ENCODE measurements around the gene NLRP10. TPM values are rescaled to one million over a fixed set of nuclear protein-coding genes. Genes with fewer than 3 reads are reported as not detected.

Gene NLRP10
- total RNA-seq, 1 experiment from 2014 or later, result 0.20 TPM

GRCh38 chr11:8003187-8003586 lies 37.9 kb upstream of the NLRP10 start:
- no peak overlapping the region for H3K4me3 ChIP-seq (ENCODE audit: low read depth, low read length)
- no peaks in the 10 kb centered on the region; the same call in 1 of the 2 replicates for H3K36me3 ChIP-seq (ENCODE audit: control insufficient read depth, insufficient read depth, low read length)
- no TSS peak for BruUV-seq (replicated peaks)
- intact Hi-C loops (cut with micrococcal nuclease; ENCODE audit: unreplicated experiment), result loop anchor here (10.0 kb wide), 2 partner anchors 192 to 562 kb away; no protein-coding TSS in a partner anchor
- Mint-ChIP-seq H3K27me3 (ENCODE audit: insufficient read depth, unreplicated experiment) (no peaks in the 10 kb centered on the region), H3K36me3 (ENCODE audit: insufficient read depth, unreplicated experiment) (peaks cover 20% of the 10 kb centered on the region), H3K27ac (ENCODE audit: unreplicated experiment) (no peak overlapping the region), H3K4me3 (ENCODE audit: unreplicated experiment) (no peak overlapping the region), H3K9me3 (ENCODE audit: unreplicated experiment) (no peaks in the 10 kb centered on the region), H3K4me1 (ENCODE audit: low read depth, unreplicated experiment) (no peaks in the 10 kb centered on the region)
- CTCF ChIA-PET, result interaction anchor here (1.5 to 2.6 kb wide), 2 partner anchors 16 to 96 kb away, joined by 3 to 13 read pairs; partner anchors contain the start of gene EIF3F
- no peaks in the 10 kb centered on the region for H3K4me1 ChIP-seq
- H3K9me3 ChIP-seq, result no peaks in the 10 kb centered on the region; the same call in 1 of the 2 replicates
- H3K27me3 ChIP-seq (replicated peaks; ENCODE audit: control insufficient read depth, insufficient read depth, low read length), result no peaks in the 10 kb centered on the region
- no peak for TF ChIP-seq CTCF (IDR thresholded peaks at IDR 0.05; ENCODE audit: insufficient read depth in 1 of 2, low read depth in 1 of 2, low read length in 1 of 2, severe bottlenecking in 1 of 2, unreplicated experiment in 1 of 2)
- POLR2A ChIA-PET, result interaction anchor here (0.6 kb wide), 1 partner anchor 330 kb away, joined by 3 read pairs; the partner anchor contains the start of gene CYB5R2
- DNase-seq, result no peak

DNA sequence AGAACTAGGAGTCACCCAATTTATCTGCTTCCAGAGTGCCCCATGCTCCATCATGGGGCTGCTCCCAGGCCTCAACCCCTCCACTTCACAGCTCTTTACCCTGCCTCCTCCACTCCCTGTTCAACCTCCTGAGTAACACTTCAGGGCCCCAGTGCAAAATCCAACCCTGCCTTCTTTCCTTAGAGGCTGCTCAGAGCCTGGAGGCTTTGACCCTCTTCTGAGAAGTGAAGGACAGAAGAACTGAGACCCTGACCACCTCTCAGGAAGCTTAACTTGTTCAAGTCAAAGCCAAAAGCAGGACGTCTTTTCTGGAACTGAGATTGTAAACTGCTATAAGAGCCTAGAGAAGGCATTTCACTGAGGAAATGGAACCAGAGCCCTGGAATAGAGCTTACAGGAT lies 37.4 kb upstream of the NLRP10 start:
- intact Hi-C loops (cut with micrococcal nuclease; ENCODE audit: unreplicated experiment), result loop anchor here (10.0 kb wide), 2 partner anchors 192 to 562 kb away; no protein-coding TSS in a partner anchor
- no TSS peak for BruUV-seq (replicated peaks)
- no peaks in the 10 kb centered on the region for H3K27me3 Mint-ChIP-seq (ENCODE audit: insufficient read depth, unreplicated experiment)
- no peak for DNase-seq
- H3K9me3 Mint-ChIP-seq (ENCODE audit: unreplicated experiment), result no peaks in the 10 kb centered on the region
- Histone ChIP-seq H3K9me3 (no peaks in the 10 kb centered on the region; the same call in 1 of the 2 replicates), H3K4me3 (ENCODE audit: low read depth, low read length) (no peak overlapping the region), H3K4me1 (no peaks in the 10 kb centered on the region), H3K36me3 (ENCODE audit: control insufficient read depth, insufficient read depth, low read length) (no peaks in the 10 kb centered on the region; the same call in 1 of the 2 replicates), H3K27me3 (replicated peaks; ENCODE audit: control insufficient read depth, insufficient read depth, low read length) (no peaks in the 10 kb centered on the region)
- no peak overlapping the region for H3K4me3 Mint-ChIP-seq (ENCODE audit: unreplicated experiment)
- ChIA-PET POLR2A (interaction anchor here (0.6 kb wide), 1 partner anchor 329 kb away, joined by 3 read pairs; the partner anchor contains the start of gene CYB5R2), CTCF (interaction anchor here (1.5 to 2.6 kb wide), 2 partner anchors 16 to 97 kb away, joined by 3 to 13 read pairs; partner anchors contain the start of gene EIF3F)
- no peaks in the 10 kb centered on the region for H3K4me1 Mint-ChIP-seq (ENCODE audit: low read depth, unreplicated experiment)
- TF ChIP-seq CTCF (IDR thresholded peaks at IDR 0.05; ENCODE audit: insufficient read depth in 1 of 2, low read depth in 1 of 2, low read length in 1 of 2, severe bottlenecking in 1 of 2, unreplicated experiment in 1 of 2), result no peak
- peaks cover 23% of the 10 kb centered on the region for H3K36me3 Mint-ChIP-seq (ENCODE audit: insufficient read depth, unreplicated experiment)
- H3K27ac Mint-ChIP-seq (ENCODE audit: unreplicated experiment), result no peak overlapping the region

GRCh38 chr11:8000390-8000789 lies 35.1 kb upstream of the NLRP10 start:
- DNase-seq, result no peak
- Histone ChIP-seq H3K27me3 (replicated peaks; ENCODE audit: control insufficient read depth, insufficient read depth, low read length) (no peaks in the 10 kb centered on the region), H3K36me3 (ENCODE audit: control insufficient read depth, insufficient read depth, low read length) (peaks cover 3% of the 10 kb centered on the region), H3K4me1 (no peaks in the 10 kb centered on the region), H3K4me3 (ENCODE audit: low read depth, low read length) (no peak overlapping the region), H3K9me3 (no peaks in the 10 kb centered on the region; the same call in 1 of the 2 replicates)
- ChIA-PET CTCF (interaction anchor here (1.6 kb wide), 1 partner anchor 99 kb away, joined by 5 read pairs; no protein-coding TSS in a partner anchor), POLR2A (no interaction called here)
- intact Hi-C loops (cut with micrococcal nuclease; ENCODE audit: unreplicated experiment), result loop anchor here (10.0 kb wide), 2 partner anchors 194 to 564 kb away; no protein-coding TSS in a partner anchor
- no TSS peak for BruUV-seq (replicated peaks)
- peaks cover 45% of the 10 kb centered on the region for H3K36me3 Mint-ChIP-seq (ENCODE audit: insufficient read depth, unreplicated experiment)
- H3K27ac Mint-ChIP-seq (ENCODE audit: unreplicated experiment), result no peak overlapping the region
- no peak for TF ChIP-seq CTCF (IDR thresholded peaks at IDR 0.05; ENCODE audit: insufficient read depth in 1 of 2, low read depth in 1 of 2, low read length in 1 of 2, severe bottlenecking in 1 of 2, unreplicated experiment in 1 of 2)
- no peaks in the 10 kb centered on the region for H3K27me3 Mint-ChIP-seq (ENCODE audit: insufficient read depth, unreplicated experiment)
- H3K4me3 Mint-ChIP-seq (ENCODE audit: unreplicated experiment), result no peak overlapping the region
- no peaks in the 10 kb centered on the region for H3K4me1 Mint-ChIP-seq (ENCODE audit: low read depth, unreplicated experiment)
- no peaks in the 10 kb centered on the region for H3K9me3 Mint-ChIP-seq (ENCODE audit: unreplicated experiment)

Measured in Caco-2 (cell line).